ENCODE results near the gene BUB1B. TPM values are rescaled to one million over a fixed set of nuclear protein-coding genes. Genes with fewer than 3 reads are reported as not detected.

Gene BUB1B
- total RNA-seq, 2 experiments from 2014 or later = 166 to 192 TPM

DNA sequence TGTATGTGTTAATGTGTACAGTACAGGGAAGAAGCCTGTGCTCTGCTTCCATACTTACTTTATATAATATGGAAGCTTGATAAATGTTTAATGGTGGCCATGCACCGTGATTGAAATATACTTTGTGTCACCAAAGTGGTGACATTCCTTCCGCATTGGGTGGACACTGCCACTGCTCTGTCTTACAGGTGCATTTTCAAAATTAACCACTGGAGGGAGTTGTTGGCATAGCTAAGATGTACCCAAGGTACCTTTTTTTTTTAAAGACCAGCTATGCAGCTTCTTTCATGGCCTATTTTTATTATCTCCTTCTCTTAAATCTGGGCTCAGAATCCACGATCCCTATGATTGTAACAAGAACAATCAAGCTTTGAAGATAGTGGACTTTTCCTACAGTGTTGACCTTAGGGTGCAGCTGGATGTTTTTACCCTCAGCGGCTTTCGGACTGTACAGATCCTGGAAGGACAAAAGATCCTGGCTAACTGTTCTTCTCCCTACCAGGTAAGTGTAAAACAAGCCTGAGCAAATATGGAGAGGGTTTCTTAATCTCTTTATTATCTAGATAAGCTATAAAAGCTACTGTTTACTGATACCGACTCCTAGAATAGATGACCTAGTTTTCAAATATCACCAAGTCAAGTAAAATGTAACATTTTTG lies 56.4 kb downstream of the BUB1B start:
- Histone ChIP-seq H3K4me3 (ENCODE audit: low read depth, low read length, poor library complexity, severe bottlenecking) (no peak overlapping the region), H3K9me2 (ENCODE audit: insufficient read depth, low read length) (no peaks in the 10 kb centered on the region), H3K4me2 (ENCODE audit: low read length) (no peak overlapping the region), H3K27ac (ENCODE audit: low read depth, low read length, poor library complexity, severe bottlenecking) (no peak overlapping the region), H3K4me1 (ENCODE audit: insufficient read depth, low read length, poor library complexity, severe bottlenecking) (no peaks in the 10 kb centered on the region), H4K20me1 (ENCODE audit: insufficient read depth, low read length) (0 out of 2 replicates have a peak, but pooled peaks cover 5% of the 10 kb centered on the region), H3K79me2 (ENCODE audit: insufficient read depth, low read depth, low read length) (no peaks in the 10 kb centered on the region), H2AFZ (ENCODE audit: low read length) (no peak overlapping the region), H3K9me3 (ENCODE audit: low read length) (no peaks in the 10 kb centered on the region), H3K36me3 (ENCODE audit: insufficient read depth, low read length) (peaks cover 96% of the 10 kb centered on the region)
- TF ChIP-seq EZH2phosphoT487 (IDR thresholded peaks at IDR 0.05; ENCODE audit: borderline replicate concordance, low read depth, low read length) = no peak
- TF ChIP-seq, protein P1, sequence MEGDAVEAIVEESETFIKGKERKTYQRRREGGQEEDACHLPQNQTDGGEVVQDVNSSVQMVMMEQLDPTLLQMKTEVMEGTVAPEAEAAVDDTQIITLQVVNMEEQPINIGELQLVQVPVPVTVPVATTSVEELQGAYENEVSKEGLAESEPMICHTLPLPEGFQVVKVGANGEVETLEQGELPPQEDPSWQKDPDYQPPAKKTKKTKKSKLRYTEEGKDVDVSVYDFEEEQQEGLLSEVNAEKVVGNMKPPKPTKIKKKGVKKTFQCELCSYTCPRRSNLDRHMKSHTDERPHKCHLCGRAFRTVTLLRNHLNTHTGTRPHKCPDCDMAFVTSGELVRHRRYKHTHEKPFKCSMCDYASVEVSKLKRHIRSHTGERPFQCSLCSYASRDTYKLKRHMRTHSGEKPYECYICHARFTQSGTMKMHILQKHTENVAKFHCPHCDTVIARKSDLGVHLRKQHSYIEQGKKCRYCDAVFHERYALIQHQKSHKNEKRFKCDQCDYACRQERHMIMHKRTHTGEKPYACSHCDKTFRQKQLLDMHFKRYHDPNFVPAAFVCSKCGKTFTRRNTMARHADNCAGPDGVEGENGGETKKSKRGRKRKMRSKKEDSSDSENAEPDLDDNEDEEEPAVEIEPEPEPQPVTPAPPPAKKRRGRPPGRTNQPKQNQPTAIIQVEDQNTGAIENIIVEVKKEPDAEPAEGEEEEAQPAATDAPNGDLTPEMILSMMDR (conservative IDR thresholded peaks at IDR 0.05; ENCODE audit: low read length) = peak; percentile 90
- ChIA-PET CTCF (ENCODE audit: unreplicated experiment) (interaction anchor here (0.6 to 1.1 kb wide), 6 partner anchors 18 to 173 kb away, joined by 3 to 6 read pairs (median 3); no protein-coding TSS in a partner anchor), POLR2A (interaction anchor here (0.6 to 2.4 kb wide), 7 partner anchors 9 to 170 kb away, joined by 3 to 16 read pairs (median 4); no protein-coding TSS in a partner anchor)
- BruUV-seq (replicated peaks) = no TSS peak
- intact Hi-C loops (cut with micrococcal nuclease; ENCODE audit: unreplicated experiment) = loop anchor here (1.0 to 5.0 kb wide), 3 partner anchors 57 to 172 kb away; no protein-coding TSS in a partner anchor
- peak; percentile 77 for DNase-seq (ENCODE audit: low spot score)

DNA sequence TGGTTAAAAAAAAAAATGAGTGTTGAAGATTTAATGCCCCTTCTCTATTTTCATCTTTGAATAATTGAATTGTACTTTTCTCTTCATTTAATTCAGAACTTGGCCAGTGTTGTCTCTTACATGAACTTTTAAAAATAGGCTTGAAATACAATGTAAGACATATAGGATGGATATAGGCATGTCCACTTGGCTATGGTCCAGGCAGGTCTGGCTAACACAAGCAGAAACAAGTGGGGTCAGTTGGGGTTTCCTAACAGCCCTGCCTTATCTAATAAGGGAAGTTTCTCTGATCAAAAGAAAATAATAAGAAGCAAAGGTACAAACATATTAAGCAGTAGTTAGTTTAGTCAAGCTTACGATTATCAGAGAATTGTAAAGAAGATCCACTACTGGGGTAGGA lies 58.9 kb downstream of the BUB1B start:
- no peak for TF ChIP-seq EZH2phosphoT487 (IDR thresholded peaks at IDR 0.05; ENCODE audit: borderline replicate concordance, low read depth, low read length)
- TF ChIP-seq, protein P1 (conservative IDR thresholded peaks at IDR 0.05; ENCODE audit: low read length) = no peak
- Histone ChIP-seq H3K4me3 (ENCODE audit: low read depth, low read length, poor library complexity, severe bottlenecking) (no peak overlapping the region), H3K4me2 (ENCODE audit: low read length) (no peak overlapping the region), H2AFZ (ENCODE audit: low read length) (no peak overlapping the region), H3K36me3 (ENCODE audit: insufficient read depth, low read length) (peaks cover 97% of the 10 kb centered on the region), H3K4me1 (ENCODE audit: insufficient read depth, low read length, poor library complexity, severe bottlenecking) (no peaks in the 10 kb centered on the region), H3K79me2 (ENCODE audit: insufficient read depth, low read depth, low read length) (no peaks in the 10 kb centered on the region), H3K9me3 (ENCODE audit: low read length) (no peaks in the 10 kb centered on the region), H3K27ac (ENCODE audit: low read depth, low read length, poor library complexity, severe bottlenecking) (no peak overlapping the region), H4K20me1 (ENCODE audit: insufficient read depth, low read length) (0 out of 2 replicates have a peak, but pooled peaks cover 5% of the 10 kb centered on the region), H3K9me2 (ENCODE audit: insufficient read depth, low read length) (no peaks in the 10 kb centered on the region)
- DNase-seq (ENCODE audit: low spot score) = no peak
- ChIA-PET POLR2A (no interaction called here), CTCF (ENCODE audit: unreplicated experiment) (no interaction called here)
- intact Hi-C loops (cut with micrococcal nuclease; ENCODE audit: unreplicated experiment) = loop anchor here (5.0 kb wide), 1 partner anchor 122 kb away; no protein-coding TSS in a partner anchor
- BruUV-seq (replicated peaks) = no TSS peak

DNA sequence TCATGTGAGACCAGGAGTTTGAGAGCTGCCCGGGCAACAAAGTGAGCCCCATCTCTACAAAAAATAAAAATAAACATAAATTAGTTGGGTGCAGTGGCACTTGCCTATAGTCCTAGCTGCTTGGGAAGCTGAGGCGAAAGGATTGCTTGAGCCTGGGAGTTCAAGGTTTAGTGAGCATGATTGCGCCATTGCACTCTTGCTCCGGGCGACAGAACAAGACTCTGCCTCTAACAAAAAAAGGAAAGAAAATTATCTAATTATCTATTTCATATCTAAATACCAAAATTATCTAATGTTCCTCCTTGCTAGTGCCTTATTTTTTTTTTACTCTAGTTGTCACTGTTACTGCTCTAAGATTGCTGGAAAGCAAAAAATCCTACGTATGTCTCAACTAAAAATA lies 61.3 kb downstream of the BUB1B start:
- BruUV-seq (replicated peaks) = no TSS peak
- no peak for TF ChIP-seq EZH2phosphoT487 (IDR thresholded peaks at IDR 0.05; ENCODE audit: borderline replicate concordance, low read depth, low read length)
- TF ChIP-seq, protein P1 (conservative IDR thresholded peaks at IDR 0.05; ENCODE audit: low read length) = no peak
- H3K4me2 ChIP-seq (ENCODE audit: low read length) = no peak overlapping the region
- no peak overlapping the region for H2AFZ ChIP-seq (ENCODE audit: low read length)
- CTCF ChIA-PET (ENCODE audit: unreplicated experiment) = no interaction called here
- no peaks in the 10 kb centered on the region for H3K9me3 ChIP-seq (ENCODE audit: low read length)
- H4K20me1 ChIP-seq (ENCODE audit: insufficient read depth, low read length) = 0 out of 2 replicates have a peak, but pooled peaks cover 5% of the 10 kb centered on the region
- H3K79me2 ChIP-seq (ENCODE audit: insufficient read depth, low read depth, low read length) = no peaks in the 10 kb centered on the region
- intact Hi-C loops (cut with micrococcal nuclease; ENCODE audit: unreplicated experiment) = no loop called here
- H3K4me3 ChIP-seq (ENCODE audit: low read depth, low read length, poor library complexity, severe bottlenecking) = no peak overlapping the region
- H3K27ac ChIP-seq (ENCODE audit: low read depth, low read length, poor library complexity, severe bottlenecking) = no peak overlapping the region
- no peaks in the 10 kb centered on the region for H3K4me1 ChIP-seq (ENCODE audit: insufficient read depth, low read length, poor library complexity, severe bottlenecking)
- no peaks in the 10 kb centered on the region for H3K9me2 ChIP-seq (ENCODE audit: insufficient read depth, low read length)
- no peak for DNase-seq (ENCODE audit: low spot score)
- peaks cover 99% of the 10 kb centered on the region for H3K36me3 ChIP-seq (ENCODE audit: insufficient read depth, low read length)
- POLR2A ChIA-PET = interaction anchor here (0.6 kb wide), 1 partner anchor 49 kb away, joined by 3 read pairs; no protein-coding TSS in a partner anchor

Measured in OCI-LY7 (cell line).